GM12872 (cell line): ENCODE data around the gene EVL.

Experiments used
- CTCF ChIP-seq: IDR thresholded peaks from 3 replicates; pipeline ENCODE4 v1.5.1; 2011; ENCODE audit warnings: low read depth, mild to moderate bottlenecking, low read length, moderate library complexity; ENCODE audit not compliant: insufficient read depth

The EVL gene

GRCh38 chr14:100104523-100105300 lies 39.5 kb downstream of the EVL start:
- peak; percentile 34; the same call in 1 of the 3 replicates for TF ChIP-seq CTCF

GRCh38 chr14:100105357-100106169 lies 40.3 kb downstream of the EVL start:
- TF ChIP-seq CTCF = no peak

GRCh38 chr14:100106250-100107112 lies 41.3 kb downstream of the EVL start:
- TF ChIP-seq CTCF = no peak

- no peak for TF ChIP-seq CTCF
Observed at GRCh38 chr14:100107236-100107635, 42.0 kb downstream of the EVL start.

GRCh38 chr14:100108042-100108825 lies 43.0 kb downstream of the EVL start:
- peak; percentile 93 for TF ChIP-seq CTCF

GRCh38 chr14:100108840-100109593 lies 43.8 kb downstream of the EVL start:
- TF ChIP-seq CTCF = no peak
